Endothelial cell of umbilical vein (primary cell): Measurements from ENCODE around the gene TOX4. TPM values are rescaled to one million over a fixed set of nuclear protein-coding genes. Genes with fewer than 3 reads are reported as not detected.

Experiments
- BruUV-seq: library from RNA; stranded (reverse); fragments of 400-500 nt; replicated peaks from 2 replicates; lab custom pipeline; 2021; lab: Mats Ljungman, UMichigan
- CTCF ChIA-PET: fragments of 300-600, 350-600 bp; sonication (Branson Sonifier 250); formaldehyde crosslinking; loops from one replicate; lab custom pipeline; 2021; ENCODE audit warnings: antibody characterized with exemption, inconsistent platforms; lab: Charles Lee
- POLR2A ChIA-PET: fragments of 300-600, 350-600 bp; sonication (Branson Sonifier 250); formaldehyde crosslinking; loops from one replicate; lab custom pipeline; 2021; ENCODE audit warnings: antibody characterized with exemption, inconsistent platforms; lab: Charles Lee
- DNase-seq: peaks from one replicate; pipeline ENCODE4 v3.0.0-alpha.2; 2011; ENCODE audit warnings: low read depth, low spot score
- FAIRE-seq: peaks from 2 replicates; lab custom pipeline; 2011; peaks lifted over from hg19 to GRCh38; lab: Jason Lieb, UNC
- H2AFZ ChIP-seq: 2 replicates; pipeline ENCODE4 v1.6.0; 2012; ENCODE audit warnings: low read depth, low read length, control low read depth, inconsistent platforms
- H3K27ac ChIP-seq: 2 replicates; pipeline ENCODE4 v1.5.1; 2011; ENCODE audit warnings: low read depth, mild to moderate bottlenecking, control low read depth, low read length, moderate library complexity; ENCODE audit not compliant: insufficient read depth
- H3K27me3 ChIP-seq, 2 experiments: 2 replicates each; pipeline versions ENCODE4 v1.6.0 to v1.6.1; 2011; ENCODE audit warnings: low read length in 2 of 2, mixed read lengths in 1 of 2; ENCODE audit not compliant: control insufficient read depth in 2 of 2, insufficient read depth in 2 of 2
- H3K36me3 ChIP-seq, 2 experiments: 2 replicates in 1 of 2; 3 replicates in 1 of 2; pipeline ENCODE4 v1.5.1; 2011; ENCODE audit warnings: low read length in 2 of 2, mild to moderate bottlenecking in 1 of 2, moderate library complexity in 1 of 2; ENCODE audit not compliant: control insufficient read depth in 2 of 2, insufficient read depth in 2 of 2; ENCODE audit errors: extremely low read depth in 1 of 2
- H3K4me1 ChIP-seq: 3 replicates; pipeline ENCODE4 v1.5.1; 2011; ENCODE audit warnings: mild to moderate bottlenecking, low read length; ENCODE audit not compliant: control insufficient read depth, insufficient read depth; ENCODE audit errors: extremely low read depth
- H3K4me2 ChIP-seq: 2 replicates; pipeline ENCODE4 v1.6.1; 2011; ENCODE audit warnings: low read length, control low read depth, mixed read lengths; ENCODE audit not compliant: insufficient read depth
- H3K4me3 ChIP-seq, 3 experiments: fragments of 200-600 bp in 1 of 3; sonication (generic), shearing (Covaris generic) in 1 of 3; replicated peaks in 1 of 3; 2 replicates each; pipeline ENCODE4 v1.5.1; 2011 to 2016; ENCODE audit warnings: control low read depth in 3 of 3, low read length in 3 of 3, mild to moderate bottlenecking in 2 of 3, inconsistent platforms in 1 of 3, low read depth in 1 of 3, moderate library complexity in 1 of 3; ENCODE audit not compliant: insufficient read depth in 1 of 3
- H3K79me2 ChIP-seq: 2 replicates; pipeline ENCODE4 v1.6.0; 2012; ENCODE audit warnings: low read length, inconsistent platforms; ENCODE audit not compliant: control insufficient read depth, insufficient read depth
- H3K9ac ChIP-seq: replicated peaks from 2 replicates; pipeline ENCODE3; 2011; ENCODE audit warnings: low read length, control low read depth; ENCODE audit not compliant: insufficient read depth; ENCODE audit errors: extremely low read depth
- H3K9me1 ChIP-seq: replicated peaks from 3 replicates; pipeline ENCODE4 v1.6.0; 2011; ENCODE audit warnings: mild to moderate bottlenecking, low read length; ENCODE audit not compliant: control insufficient read depth, insufficient read depth; ENCODE audit errors: extremely low read depth
- H3K9me3 ChIP-seq: replicated peaks from 2 replicates; pipeline ENCODE4 v1.5.1; 2012; ENCODE audit warnings: low read length, inconsistent platforms; ENCODE audit not compliant: control insufficient read depth, insufficient read depth
- H4K20me1 ChIP-seq: replicated peaks from 2 replicates; pipeline ENCODE3; 2011; ENCODE audit warnings: mild to moderate bottlenecking, low read length; ENCODE audit not compliant: control insufficient read depth, insufficient read depth; ENCODE audit errors: extremely low read depth
- EZH2 ChIP-seq: IDR thresholded peaks from 2 replicates; pipeline ENCODE4 v1.6.1; 2012; ENCODE audit warnings: borderline replicate concordance, low read depth, mild to moderate bottlenecking, moderate library complexity, low read length, inconsistent platforms; ENCODE audit not compliant: severe bottlenecking
- FOS ChIP-seq: IDR thresholded peaks from 2 replicates; pipeline ENCODE4 v1.6.1; 2011; ENCODE audit warnings: mild to moderate bottlenecking, low read length, moderate library complexity, borderline replicate concordance; ENCODE audit not compliant: insufficient read depth
- GATA2 ChIP-seq: IDR thresholded peaks from 2 replicates; pipeline ENCODE4 v1.7.0; 2011; ENCODE audit warnings: low read depth, mild to moderate bottlenecking, moderate library complexity, mixed read lengths, low read length; ENCODE audit not compliant: insufficient read length, insufficient read depth
- JUN ChIP-seq: IDR thresholded peaks from 2 replicates; pipeline ENCODE4 v1.6.1; 2011; ENCODE audit warnings: borderline replicate concordance, low read depth; ENCODE audit not compliant: insufficient read length, insufficient read depth
- MAX ChIP-seq: IDR thresholded peaks from 2 replicates; pipeline ENCODE4 v1.6.1; 2011; ENCODE audit not compliant: insufficient read depth, insufficient read length
- MYC ChIP-seq: IDR thresholded peaks from one replicate; pipeline ENCODE4 v1.6.1; 2011; ENCODE audit warnings: mild to moderate bottlenecking, low read depth, low read length
- POLR2A ChIP-seq: IDR thresholded peaks from 2 replicates; pipeline ENCODE4 v1.6.1; 2012; ENCODE audit warnings: low read depth, mild to moderate bottlenecking, control low read depth, low read length
- POLR2AphosphoS5 ChIP-seq: IDR thresholded peaks from 2 replicates; pipeline ENCODE4 v1.6.1; 2012; ENCODE audit warnings: low read depth, mild to moderate bottlenecking, control low read depth, low read length, moderate library complexity; ENCODE audit not compliant: insufficient read depth
- dilution Hi-C: fragments of 300-500 bp; cut with MboI; formaldehyde crosslinking; loops from one replicate; pipeline ENCODE4 v1.15.0; 2019; ENCODE audit warnings: low sequenced_read_pairs; ENCODE audit not compliant: extremely low pct_ligation_motif_present
- intact Hi-C: fragments of 100-400 bp; cut with micrococcal nuclease; formaldehyde crosslinking; loops from one replicate; pipeline ENCODE4 v1.10.0; 2022
- polyA plus RNA-seq, 4 experiments: library from polyadenylated mRNA; depleted of rRNA in 3 of 4; stranded (reverse) in 3 of 4; unstranded in 1 of 4; fragments of >200 nt; gene quantifications; 2 replicates each; pipeline versions ENCODE4 v1.2.1 to v1.2.3, GENCODE V29; 2011 to 2012; ENCODE audit warnings: missing spikeins in 1 of 4
- total RNA-seq: library from RNA; stranded (reverse); gene quantifications from 2 replicates; pipeline ENCODE4 v1.2.3, GENCODE V29; 2021
- TF ChIP-seq, protein P1 (sequence below), 2 donors: IDR thresholded peaks; 1 replicate in 1 of 2; 2 replicates in 1 of 2; pipeline ENCODE4 v1.5.1; 2011; ENCODE audit warnings: low read length in 2 of 2, mild to moderate bottlenecking in 2 of 2, moderate library complexity in 2 of 2, control low read depth in 1 of 2, inconsistent platforms in 1 of 2, low read depth in 1 of 2; ENCODE audit not compliant: insufficient read depth in 1 of 2; ENCODE audit errors: extremely low read depth in 1 of 2

TOX4 gene
- total and polyA plus RNA-seq, 2 donors (not counting 3 experiments of a cell fraction or from before 2014, with no cell fraction given) = 67.4 to 78.4 TPM

DNA sequence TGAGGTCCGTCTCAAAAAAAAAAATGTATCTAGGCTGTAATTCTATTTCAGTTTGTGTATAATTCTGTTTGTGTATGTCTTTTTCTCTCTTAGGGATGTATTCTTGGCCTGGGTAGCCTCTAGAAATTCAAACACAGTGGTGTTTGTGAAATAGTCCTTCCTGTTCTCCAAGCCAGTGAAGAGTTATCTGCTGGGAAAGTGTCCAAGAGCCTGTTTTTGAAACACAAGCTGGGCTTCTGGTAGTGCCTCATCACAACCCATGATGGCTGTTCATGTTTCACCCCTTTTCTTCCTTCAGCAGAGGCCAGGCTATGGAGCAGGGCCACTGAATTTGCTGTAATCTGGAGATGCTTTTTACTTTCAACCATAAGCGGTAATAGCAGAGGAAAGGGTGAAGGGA, 19.5 kb downstream of the TOX4 start:
- H3K27ac ChIP-seq = no peak overlapping the region
- no peaks in the 10 kb centered on the region for H4K20me1 ChIP-seq
- H3K79me2 ChIP-seq = peaks cover 2% of the 10 kb centered on the region
- H3K4me1 ChIP-seq = no peaks in the 10 kb centered on the region
- no TSS peak for BruUV-seq
- H3K9ac ChIP-seq = no peak overlapping the region
- H3K27me3 ChIP-seq = no peaks in the 10 kb centered on the region
- H3K9me3 ChIP-seq = no peaks in the 10 kb centered on the region
- no peak overlapping the region for H3K4me3 ChIP-seq
- dilution Hi-C loops (no loop called here), intact Hi-C loops (no loop called here)
- no peak overlapping the region for H3K4me2 ChIP-seq
- ChIA-PET CTCF (interaction anchor here (1.5 kb wide), 1 partner anchor 61 kb away, joined by 3 read pairs; no protein-coding TSS in a partner anchor), POLR2A (no interaction called here)
- FAIRE-seq (no peak), DNase-seq (no peak)
- no peak overlapping the region for H2AFZ ChIP-seq
- H3K9me1 ChIP-seq = no peaks in the 10 kb centered on the region
- TF ChIP-seq FOS = no peak
- no peak for TF ChIP-seq GATA2
- no peak for TF ChIP-seq MYC
- H3K36me3 ChIP-seq = peaks cover 26 to 37% of the 10 kb centered on the region in 2 experiments

DNA sequence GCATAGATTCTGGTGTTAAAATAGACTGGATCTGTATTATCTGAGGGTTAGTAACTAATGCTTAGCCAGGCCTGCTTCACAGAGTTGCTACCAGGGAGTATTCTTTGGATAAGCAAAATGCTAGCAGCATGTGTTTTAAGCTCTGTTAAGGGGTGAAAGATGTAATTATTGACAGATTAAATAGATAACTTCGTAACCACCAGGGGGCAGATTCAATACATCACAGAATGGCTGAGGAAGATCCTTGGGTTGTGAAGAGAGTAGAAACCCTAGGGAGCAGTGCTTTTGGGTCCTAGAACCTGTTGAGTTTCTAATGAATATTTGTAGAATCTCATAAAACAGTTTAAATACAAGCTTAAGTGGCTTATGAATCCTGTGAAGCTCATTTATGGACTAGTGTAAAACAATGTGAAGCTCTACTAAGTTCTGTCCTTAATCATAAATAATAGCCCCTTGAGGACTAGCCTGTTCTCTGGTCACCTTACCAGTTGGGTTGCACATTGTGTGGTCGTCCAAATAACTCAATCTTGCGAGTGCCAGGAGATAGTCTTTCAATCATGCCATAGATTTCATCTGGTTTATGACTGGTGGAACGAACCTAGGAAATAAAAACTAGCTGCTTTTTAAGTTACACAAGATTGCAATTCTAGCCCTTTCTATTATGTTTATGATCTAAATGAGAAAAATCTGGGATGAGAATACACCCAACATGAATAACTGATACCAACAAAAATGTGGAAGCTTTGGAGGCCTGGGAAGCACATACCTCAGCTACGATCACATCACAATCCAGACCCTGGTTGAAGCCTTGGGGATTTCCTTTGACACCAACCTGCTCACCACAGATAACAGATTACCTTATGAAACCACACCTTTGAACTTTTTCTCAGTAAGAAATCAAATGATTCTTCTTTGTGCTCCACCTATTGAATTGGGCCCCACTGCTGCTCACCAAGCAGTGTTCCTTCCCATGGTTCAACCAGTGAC, 21.8 kb downstream of the TOX4 start:
- dilution Hi-C loops = no loop called here
- no peaks in the 10 kb centered on the region for H4K20me1 ChIP-seq
- H3K4me1 ChIP-seq = no peaks in the 10 kb centered on the region
- CTCF ChIA-PET = interaction anchor here (0.5 to 2.8 kb wide), 31 partner anchors 9 to 212 kb away, joined by 3 to 128 read pairs (median 5); partner anchors contain the start of genes CHD8, METTL3, RAB2B and SALL2
- no peaks in the 10 kb centered on the region for H3K27me3 ChIP-seq
- POLR2A ChIA-PET = no interaction called here
- no peaks in the 10 kb centered on the region for H3K9me3 ChIP-seq
- H2AFZ ChIP-seq = no peak overlapping the region
- intact Hi-C loops = loop anchor here (1.0 kb wide), 1 partner anchor 58 kb away; no protein-coding TSS in a partner anchor
- peak; percentile 55 for DNase-seq
- peak; percentile 43 for FAIRE-seq
- no peak overlapping the region for H3K4me3 ChIP-seq
- no peak overlapping the region for H3K9ac ChIP-seq
- H3K4me2 ChIP-seq = no peak overlapping the region
- H3K9me1 ChIP-seq = no peaks in the 10 kb centered on the region
- peaks cover 35 to 38% of the 10 kb centered on the region in 2 experiments for H3K36me3 ChIP-seq
- no peak overlapping the region for H3K27ac ChIP-seq
- BruUV-seq = no TSS peak
- H3K79me2 ChIP-seq = peaks cover 9% of the 10 kb centered on the region
- TF ChIP-seq GATA2 (no peak), EZH2 (no peak), JUN (no peak), FOS (no peak), POLR2AphosphoS5 (no peak), MAX (no peak), POLR2A (peak; percentile 10), MYC (no peak)
- TF ChIP-seq, protein P1, sequence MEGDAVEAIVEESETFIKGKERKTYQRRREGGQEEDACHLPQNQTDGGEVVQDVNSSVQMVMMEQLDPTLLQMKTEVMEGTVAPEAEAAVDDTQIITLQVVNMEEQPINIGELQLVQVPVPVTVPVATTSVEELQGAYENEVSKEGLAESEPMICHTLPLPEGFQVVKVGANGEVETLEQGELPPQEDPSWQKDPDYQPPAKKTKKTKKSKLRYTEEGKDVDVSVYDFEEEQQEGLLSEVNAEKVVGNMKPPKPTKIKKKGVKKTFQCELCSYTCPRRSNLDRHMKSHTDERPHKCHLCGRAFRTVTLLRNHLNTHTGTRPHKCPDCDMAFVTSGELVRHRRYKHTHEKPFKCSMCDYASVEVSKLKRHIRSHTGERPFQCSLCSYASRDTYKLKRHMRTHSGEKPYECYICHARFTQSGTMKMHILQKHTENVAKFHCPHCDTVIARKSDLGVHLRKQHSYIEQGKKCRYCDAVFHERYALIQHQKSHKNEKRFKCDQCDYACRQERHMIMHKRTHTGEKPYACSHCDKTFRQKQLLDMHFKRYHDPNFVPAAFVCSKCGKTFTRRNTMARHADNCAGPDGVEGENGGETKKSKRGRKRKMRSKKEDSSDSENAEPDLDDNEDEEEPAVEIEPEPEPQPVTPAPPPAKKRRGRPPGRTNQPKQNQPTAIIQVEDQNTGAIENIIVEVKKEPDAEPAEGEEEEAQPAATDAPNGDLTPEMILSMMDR (IDR thresholded peaks at IDR 0.05; ENCODE audit: extremely low read depth in 1 of 2, insufficient read depth in 1 of 2, low read depth in 1 of 2, low read length in 2 of 2) = peak; percentile 34 to 42
